HG02610 (cell line): ENCODE measurements around the gene CDC14A.

Source experiments
- ATAC-seq: cut with Tn5 transposase; IDR thresholded peaks from one replicate; pipeline ENCODE4 v1.9.1; 2021; ENCODE audit warnings: mild to moderate bottlenecking, moderate library complexity; ENCODE audit not compliant: unreplicated experiment

CDC14A gene

GRCh38 chr1:100530141-100530540, 177.8 kb downstream of the CDC14A start:
- ATAC-seq = no peak

GRCh38 chr1:100530880-100531487, 178.7 kb downstream of the CDC14A start:
- peak; percentile 85 for ATAC-seq

GRCh38 chr1:100532645-100533044, 180.3 kb downstream of the CDC14A start:
- ATAC-seq = peak; percentile 16

- peak; percentile 12 for ATAC-seq
Measured at GRCh38 chr1:100535264-100535663, 183.0 kb downstream of the CDC14A start.

GRCh38 chr1:100536031-100536430, 183.7 kb downstream of the CDC14A start:
- peak; percentile 89 for ATAC-seq

- no peak for ATAC-seq
Measured at GRCh38 chr1:100538913-100539835, 186.9 kb downstream of the CDC14A start.

GRCh38 chr1:100539836-100540536, 187.7 kb downstream of the CDC14A start:
- no peak for ATAC-seq

- no peak for ATAC-seq
Measured at GRCh38 chr1:100542285-100542684, 190.0 kb downstream of the CDC14A start.

GRCh38 chr1:100543640-100544039, 191.3 kb downstream of the CDC14A start:
- ATAC-seq = peak; percentile 74

- ATAC-seq = no peak
Measured at GRCh38 chr1:100544791-100545190, 192.5 kb downstream of the CDC14A start.

GRCh38 chr1:100545855-100546254, 193.5 kb downstream of the CDC14A start:
- ATAC-seq = no peak

- no peak for ATAC-seq
Measured at GRCh38 chr1:100552031-100552430, 199.7 kb downstream of the CDC14A start.

- ATAC-seq = no peak
Measured at GRCh38 chr1:100552922-100553321, 200.6 kb downstream of the CDC14A start.

GRCh38 chr1:100556181-100556580, 203.9 kb downstream of the CDC14A start:
- ATAC-seq = no peak

- ATAC-seq = no peak
Measured at GRCh38 chr1:100556925-100557605, 204.8 kb downstream of the CDC14A start.

- ATAC-seq = no peak
Measured at GRCh38 chr1:100557606-100557953, 205.3 kb downstream of the CDC14A start.

GRCh38 chr1:100565533-100565932, 213.2 kb downstream of the CDC14A start:
- no peak for ATAC-seq

- no peak for ATAC-seq
Measured at GRCh38 chr1:100565937-100566699, 213.8 kb downstream of the CDC14A start.

GRCh38 chr1:100567062-100567461, 214.8 kb downstream of the CDC14A start:
- ATAC-seq = no peak
